Suprapubic skin (tissue), 4 donors: Measurements from ENCODE around the gene RYR3.

Experiments used
- CTCF ChIP-seq, 2 donors: fragments of 200-600 bp in 1 of 2; fragments of 450-650 bp in 1 of 2; sonication (generic) in 1 of 2; IDR thresholded peaks; one replicate each; pipeline ENCODE4 v1.5.1; 2016 to 2019; ENCODE audit warnings: antibody characterized with exemption in 2 of 2, mild to moderate bottlenecking in 1 of 2, moderate library complexity in 1 of 2
- POLR2A ChIP-seq, 2 donors: fragments of 450-650 bp; IDR thresholded peaks; one replicate each; pipeline ENCODE4 v1.6.1; 2017; ENCODE audit warnings: antibody characterized with exemption in 2 of 2, mild to moderate bottlenecking in 2 of 2, moderate library complexity in 2 of 2
- POLR2AphosphoS5 ChIP-seq, 3 donors: sonication (generic); formaldehyde crosslinking; IDR thresholded peaks; one replicate each; pipeline ENCODE4 v1.6.1; 2017; ENCODE audit warnings: antibody characterized with exemption in 3 of 3

DNA sequence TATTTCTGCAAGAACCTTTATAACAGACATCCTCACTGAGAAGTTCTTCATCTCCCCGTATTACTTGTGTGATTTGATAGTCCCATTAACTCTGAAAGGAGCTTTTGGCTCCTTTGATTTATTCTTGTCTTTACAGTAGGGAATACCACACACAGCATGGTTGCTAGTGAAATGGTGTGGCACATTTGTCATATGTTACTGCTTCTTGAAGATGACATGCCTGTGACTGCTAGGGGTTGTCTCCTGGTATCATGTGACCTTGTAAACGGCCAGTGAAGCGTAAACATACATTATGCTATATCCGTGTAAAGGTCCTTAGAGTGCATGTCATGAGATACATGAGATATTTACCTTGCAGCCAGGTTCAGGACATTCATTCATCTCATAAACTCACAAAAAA is 197.9 kb downstream of the RYR3 start:
- TF ChIP-seq CTCF (IDR thresholded peaks at IDR 0.05) (no peak), POLR2A (IDR thresholded peaks at IDR 0.05) (no peak), POLR2AphosphoS5 (IDR thresholded peaks at IDR 0.05) (no peak)
